ENCODE measurements around the gene NFAM1. TPM values are rescaled to one million over a fixed set of nuclear protein-coding genes. Genes with fewer than 3 reads are reported as not detected.

NFAM1 gene
- polyA plus RNA-seq, 4 donors, result 0.22 to 1.9 (median 0.98) TPM

DNA sequence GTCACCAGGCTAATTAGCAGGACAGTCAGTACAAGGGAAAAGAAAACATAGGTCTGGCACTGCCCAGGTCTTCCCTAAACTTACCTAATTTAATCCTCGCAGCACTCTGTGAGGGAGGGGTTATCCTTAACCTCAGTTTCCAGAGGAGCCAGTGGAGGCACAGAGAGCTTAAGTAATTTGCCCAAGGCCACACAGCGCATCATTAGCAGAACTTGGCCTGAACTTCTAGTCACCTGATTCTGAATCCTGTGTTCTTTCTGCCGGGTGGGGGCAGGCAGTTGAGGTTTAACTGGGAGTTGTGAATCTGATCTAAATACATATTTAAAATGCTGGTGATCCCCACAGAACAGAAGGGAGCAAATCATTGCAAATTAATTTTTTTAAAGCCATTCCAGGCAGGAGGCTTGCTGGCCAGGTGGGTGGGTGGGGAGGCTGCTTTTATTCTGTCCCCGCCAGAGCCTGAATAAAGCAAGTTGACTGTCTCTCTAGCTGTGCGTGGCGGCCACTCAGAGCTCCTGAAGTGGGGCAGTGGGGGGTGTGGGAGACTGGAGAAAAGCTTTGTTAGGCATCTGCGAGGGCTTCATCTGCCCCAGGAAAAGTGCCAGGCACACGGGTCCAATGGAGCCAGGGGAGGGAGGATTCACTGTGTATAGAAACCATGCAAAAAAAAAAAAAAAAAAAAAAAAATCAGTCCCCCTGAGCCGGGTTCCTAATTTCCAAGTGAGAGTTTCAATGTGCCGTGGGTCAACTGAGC, 66.1 kb downstream of the NFAM1 start:
- Histone ChIP-seq H3K9me3 (ENCODE audit: control insufficient read depth in 2 of 2, insufficient read depth in 1 of 2, low read depth in 1 of 2, low read length in 1 of 2) (no peaks in the 10 kb centered on the region), H3K27ac (ENCODE audit: low read depth in 1 of 3, low read length in 2 of 3) (no peak overlapping the region), H3K36me3 (ENCODE audit: control insufficient read depth in 3 of 3, insufficient read depth in 2 of 3, low read depth in 1 of 3, low read length in 3 of 3) (peaks cover 0 to 4% (median 0%) of the 10 kb centered on the region in 3 donors), H3K27me3 (ENCODE audit: control insufficient read depth in 3 of 3, insufficient read depth in 3 of 3, low read length in 3 of 3) (peaks cover 6 to 44% (median 8%) of the 10 kb centered on the region in 3 donors), H3K4me1 (ENCODE audit: control insufficient read depth in 3 of 3, insufficient read depth in 2 of 3, low read depth in 1 of 3, low read length in 2 of 3) (peaks cover 0 to 32% (median 0%) of the 10 kb centered on the region in 3 donors), H3K4me3 (ENCODE audit: low read depth in 1 of 3, low read length in 3 of 3) (no peak overlapping the region)
- FAIRE-seq (no peak), DNase-seq (no peak)
- 78 to 83% (median 81%) methylated on average over 9 to 10 of the region's 10 CpGs for WGBS, 3 donors

DNA sequence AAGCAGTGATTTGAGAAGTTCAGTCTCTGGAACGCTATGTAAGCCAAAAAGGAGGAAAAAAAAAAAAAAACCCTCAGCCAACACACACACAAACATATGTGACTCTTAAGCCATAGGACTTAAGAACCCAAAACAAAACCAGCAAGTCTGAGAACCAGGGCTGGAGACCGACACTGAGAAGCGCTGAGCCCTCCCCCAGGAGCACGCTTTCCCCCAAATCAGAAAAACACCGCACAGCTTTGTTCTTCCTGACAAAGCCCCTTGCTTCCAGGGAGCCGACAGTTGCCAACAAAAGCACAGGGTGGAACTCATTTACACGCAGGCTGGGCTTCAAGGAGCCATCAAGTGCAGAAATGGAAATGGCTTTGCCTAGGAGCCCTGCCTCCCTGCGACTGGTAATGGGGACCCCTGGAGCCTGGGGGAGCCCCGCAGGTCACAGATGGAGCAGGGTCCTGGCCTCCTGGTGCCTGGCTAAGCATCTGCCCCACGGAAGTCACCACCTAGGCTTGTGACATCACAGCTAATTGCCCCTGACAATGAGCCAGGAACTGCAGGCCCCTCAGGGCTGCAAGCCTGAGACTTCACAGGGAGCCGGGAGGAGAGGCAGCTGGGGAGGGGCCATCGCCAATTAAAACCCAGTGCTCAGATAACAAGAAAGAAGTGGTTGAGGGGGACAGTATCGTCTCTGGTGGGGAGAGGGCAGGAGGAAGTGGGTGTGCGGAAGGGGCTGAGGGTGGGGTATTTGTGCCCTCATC, 66.9 kb downstream of the NFAM1 start:
- peaks cover 0 to 4% (median 0%) of the 10 kb centered on the region in 3 donors for H3K36me3 ChIP-seq (ENCODE audit: control insufficient read depth in 3 of 3, insufficient read depth in 2 of 3, low read depth in 1 of 3, low read length in 3 of 3)
- DNase-seq, result no peak
- peak overlapping the region in 1 of 3 donors; percentile 44 for H3K27ac ChIP-seq (ENCODE audit: low read depth in 1 of 3, low read length in 2 of 3)
- H3K9me3 ChIP-seq (ENCODE audit: control insufficient read depth in 2 of 2, insufficient read depth in 1 of 2, low read depth in 1 of 2, low read length in 1 of 2), result no peaks in the 10 kb centered on the region
- no peak overlapping the region for H3K4me3 ChIP-seq (ENCODE audit: low read depth in 1 of 3, low read length in 3 of 3)
- no peak for FAIRE-seq
- WGBS, 3 donors, result 41 to 69% (median 55%) methylated on average over 14 of the region's 14 CpGs
- peaks cover 6 to 44% (median 8%) of the 10 kb centered on the region in 3 donors for H3K27me3 ChIP-seq (ENCODE audit: control insufficient read depth in 3 of 3, insufficient read depth in 3 of 3, low read length in 3 of 3)
- H3K4me1 ChIP-seq (ENCODE audit: control insufficient read depth in 3 of 3, insufficient read depth in 2 of 3, low read depth in 1 of 3, low read length in 2 of 3), result peaks cover 0 to 32% (median 0%) of the 10 kb centered on the region in 3 donors

DNA sequence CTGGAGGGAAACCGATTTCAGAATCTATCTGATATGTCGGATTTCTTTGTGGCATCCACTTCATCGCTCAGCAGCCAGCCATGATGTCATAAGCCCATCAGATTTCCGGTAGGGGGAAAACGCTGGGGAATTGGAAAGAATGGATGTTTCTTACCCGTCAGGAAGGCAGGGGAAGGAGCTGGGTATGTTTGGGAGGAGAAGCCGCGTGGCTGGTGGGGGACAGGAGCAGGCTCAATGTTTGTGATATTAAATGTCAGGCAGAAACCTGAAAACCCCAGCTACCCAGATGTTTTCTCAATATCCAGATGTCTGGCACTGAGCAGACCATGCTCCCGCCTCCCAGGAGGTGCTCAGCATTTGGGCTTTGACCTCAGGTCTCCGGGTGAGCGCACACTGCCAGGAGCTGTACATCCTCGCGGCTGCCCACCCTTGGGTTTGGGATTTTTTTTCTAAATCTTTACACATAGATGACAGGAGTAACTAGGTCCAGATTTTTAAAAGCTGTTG, 67.5 kb downstream of the NFAM1 start:
- DNase-seq (no peak), FAIRE-seq (no peak)
- Histone ChIP-seq H3K27me3 (ENCODE audit: control insufficient read depth in 3 of 3, insufficient read depth in 3 of 3, low read length in 3 of 3) (peaks cover 6 to 44% (median 8%) of the 10 kb centered on the region in 3 donors), H3K9me3 (ENCODE audit: control insufficient read depth in 2 of 2, insufficient read depth in 1 of 2, low read depth in 1 of 2, low read length in 1 of 2) (no peaks in the 10 kb centered on the region), H3K36me3 (ENCODE audit: control insufficient read depth in 3 of 3, insufficient read depth in 2 of 3, low read depth in 1 of 3, low read length in 3 of 3) (peaks cover 0 to 4% (median 0%) of the 10 kb centered on the region in 3 donors), H3K4me3 (ENCODE audit: low read depth in 1 of 3, low read length in 3 of 3) (no peak overlapping the region), H3K4me1 (ENCODE audit: control insufficient read depth in 3 of 3, insufficient read depth in 2 of 3, low read depth in 1 of 3, low read length in 2 of 3) (peaks cover 0 to 30% (median 0%) of the 10 kb centered on the region in 3 donors), H3K27ac (ENCODE audit: low read depth in 1 of 3, low read length in 2 of 3) (peak overlapping the region in 2 of 3 donors; percentile 27 to 44)
- WGBS, 3 donors, result 42 to 79% (median 76%) methylated on average over 13 of the region's 13 CpGs

DNA sequence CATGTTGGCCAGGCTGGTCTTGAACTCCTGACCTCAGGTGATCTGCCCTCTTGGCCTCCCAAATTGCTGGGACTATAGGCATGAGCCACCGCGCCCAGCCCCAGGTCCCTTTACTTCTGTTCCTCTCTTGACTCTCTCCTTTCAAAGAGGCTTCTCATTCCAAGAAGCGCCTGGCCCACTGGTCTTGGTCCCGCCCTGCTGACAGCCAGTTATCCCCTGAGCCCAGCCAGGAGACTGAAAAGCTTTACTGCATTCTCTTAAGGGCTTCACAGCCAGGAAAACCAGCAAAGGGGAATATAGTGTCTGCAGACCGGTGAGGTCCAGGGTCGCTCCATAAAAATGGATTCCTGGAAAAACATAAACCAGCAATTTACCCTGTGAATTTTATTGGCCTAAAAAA, 68.3 kb downstream of the NFAM1 start:
- 79 to 86% (median 84%) methylated on average over 6 of the region's 6 CpGs for WGBS, 3 donors
- no peaks in the 10 kb centered on the region for H3K9me3 ChIP-seq (ENCODE audit: control insufficient read depth in 2 of 2, insufficient read depth in 1 of 2, low read depth in 1 of 2, low read length in 1 of 2)
- DNase-seq (no peak), FAIRE-seq (no peak)
- peaks cover 6 to 43% (median 8%) of the 10 kb centered on the region in 3 donors for H3K27me3 ChIP-seq (ENCODE audit: control insufficient read depth in 3 of 3, insufficient read depth in 3 of 3, low read length in 3 of 3)
- peaks cover 0 to 27% (median 0%) of the 10 kb centered on the region in 3 donors for H3K4me1 ChIP-seq (ENCODE audit: control insufficient read depth in 3 of 3, insufficient read depth in 2 of 3, low read depth in 1 of 3, low read length in 2 of 3)
- H3K27ac ChIP-seq (ENCODE audit: low read depth in 1 of 3, low read length in 2 of 3), result no peak overlapping the region
- H3K36me3 ChIP-seq (ENCODE audit: control insufficient read depth in 3 of 3, insufficient read depth in 2 of 3, low read depth in 1 of 3, low read length in 3 of 3), result peaks cover 0 to 4% (median 0%) of the 10 kb centered on the region in 3 donors
- H3K4me3 ChIP-seq (ENCODE audit: low read depth in 1 of 3, low read length in 3 of 3), result no peak overlapping the region

DNA sequence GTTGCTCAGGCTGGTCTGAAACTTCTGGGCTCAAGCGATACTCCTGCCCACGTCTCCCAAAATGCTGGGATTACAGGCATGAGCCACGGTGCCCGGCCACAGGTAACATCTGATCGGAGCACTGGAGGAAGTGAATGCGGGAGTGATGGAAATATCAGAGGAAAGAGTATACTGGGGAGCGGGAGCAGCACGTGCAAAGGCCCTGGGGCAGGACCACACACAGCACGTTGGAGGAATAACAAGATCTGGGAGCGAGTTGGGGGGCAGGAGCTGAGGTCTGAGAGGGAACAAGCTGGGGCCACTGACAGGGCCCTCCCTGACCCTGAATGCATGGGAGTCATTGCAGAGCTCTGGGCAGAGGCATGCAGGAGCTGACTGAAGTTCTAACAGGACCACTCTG, 70.7 kb downstream of the NFAM1 start:
- no peak for FAIRE-seq
- DNase-seq, result no peak
- Histone ChIP-seq H3K36me3 (ENCODE audit: control insufficient read depth in 3 of 3, insufficient read depth in 2 of 3, low read depth in 1 of 3, low read length in 3 of 3) (peaks cover 0 to 4% (median 0%) of the 10 kb centered on the region in 3 donors), H3K4me3 (ENCODE audit: low read depth in 1 of 3, low read length in 3 of 3) (no peak overlapping the region), H3K27ac (ENCODE audit: low read depth in 1 of 3, low read length in 2 of 3) (no peak overlapping the region), H3K9me3 (ENCODE audit: control insufficient read depth in 2 of 2, insufficient read depth in 1 of 2, low read depth in 1 of 2, low read length in 1 of 2) (no peaks in the 10 kb centered on the region), H3K27me3 (ENCODE audit: control insufficient read depth in 3 of 3, insufficient read depth in 3 of 3, low read length in 3 of 3) (peaks cover 0 to 19% (median 0%) of the 10 kb centered on the region in 3 donors), H3K4me1 (ENCODE audit: control insufficient read depth in 3 of 3, insufficient read depth in 2 of 3, low read depth in 1 of 3, low read length in 2 of 3) (peaks cover 0 to 17% (median 0%) of the 10 kb centered on the region in 3 donors)
- WGBS, 3 donors, result 93 to 96% (median 95%) methylated on average over 10 of the region's 10 CpGs

DNA sequence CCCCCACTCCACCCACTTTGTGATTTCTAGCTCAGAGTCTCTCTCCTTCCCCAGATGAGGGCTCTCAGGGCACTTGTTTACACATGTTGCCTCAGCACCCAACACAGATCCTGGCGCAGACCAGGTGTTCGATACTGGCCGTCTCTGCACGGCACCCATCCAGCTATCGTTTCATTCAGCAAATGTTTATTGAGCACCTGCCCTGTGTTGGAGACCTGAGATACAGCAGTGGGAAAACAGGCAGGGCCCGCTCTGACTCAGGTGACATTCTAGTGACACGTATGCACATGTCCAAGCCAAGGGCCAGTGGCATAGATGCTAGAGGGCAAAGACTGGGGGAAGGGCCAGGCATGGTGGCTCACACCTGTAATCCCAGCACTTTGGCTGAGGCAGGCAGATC, 71.9 kb downstream of the NFAM1 start:
- WGBS, 3 donors, result 23 to 72% (median 54%) methylated on average over 7 of the region's 7 CpGs
- H3K9me3 ChIP-seq (ENCODE audit: control insufficient read depth in 2 of 2, insufficient read depth in 1 of 2, low read depth in 1 of 2, low read length in 1 of 2), result no peaks in the 10 kb centered on the region
- H3K27me3 ChIP-seq (ENCODE audit: control insufficient read depth in 3 of 3, insufficient read depth in 3 of 3, low read length in 3 of 3), result peaks cover 0 to 7% (median 0%) of the 10 kb centered on the region in 3 donors
- H3K36me3 ChIP-seq (ENCODE audit: control insufficient read depth in 3 of 3, insufficient read depth in 2 of 3, low read depth in 1 of 3, low read length in 3 of 3), result peaks cover 0 to 4% (median 0%) of the 10 kb centered on the region in 3 donors
- FAIRE-seq, result no peak
- H3K27ac ChIP-seq (ENCODE audit: low read depth in 1 of 3, low read length in 2 of 3), result no peak overlapping the region
- DNase-seq, result no peak
- no peak overlapping the region for H3K4me3 ChIP-seq (ENCODE audit: low read depth in 1 of 3, low read length in 3 of 3)
- peaks cover 0 to 12% (median 0%) of the 10 kb centered on the region in 3 donors for H3K4me1 ChIP-seq (ENCODE audit: control insufficient read depth in 3 of 3, insufficient read depth in 2 of 3, low read depth in 1 of 3, low read length in 2 of 3)

DNA sequence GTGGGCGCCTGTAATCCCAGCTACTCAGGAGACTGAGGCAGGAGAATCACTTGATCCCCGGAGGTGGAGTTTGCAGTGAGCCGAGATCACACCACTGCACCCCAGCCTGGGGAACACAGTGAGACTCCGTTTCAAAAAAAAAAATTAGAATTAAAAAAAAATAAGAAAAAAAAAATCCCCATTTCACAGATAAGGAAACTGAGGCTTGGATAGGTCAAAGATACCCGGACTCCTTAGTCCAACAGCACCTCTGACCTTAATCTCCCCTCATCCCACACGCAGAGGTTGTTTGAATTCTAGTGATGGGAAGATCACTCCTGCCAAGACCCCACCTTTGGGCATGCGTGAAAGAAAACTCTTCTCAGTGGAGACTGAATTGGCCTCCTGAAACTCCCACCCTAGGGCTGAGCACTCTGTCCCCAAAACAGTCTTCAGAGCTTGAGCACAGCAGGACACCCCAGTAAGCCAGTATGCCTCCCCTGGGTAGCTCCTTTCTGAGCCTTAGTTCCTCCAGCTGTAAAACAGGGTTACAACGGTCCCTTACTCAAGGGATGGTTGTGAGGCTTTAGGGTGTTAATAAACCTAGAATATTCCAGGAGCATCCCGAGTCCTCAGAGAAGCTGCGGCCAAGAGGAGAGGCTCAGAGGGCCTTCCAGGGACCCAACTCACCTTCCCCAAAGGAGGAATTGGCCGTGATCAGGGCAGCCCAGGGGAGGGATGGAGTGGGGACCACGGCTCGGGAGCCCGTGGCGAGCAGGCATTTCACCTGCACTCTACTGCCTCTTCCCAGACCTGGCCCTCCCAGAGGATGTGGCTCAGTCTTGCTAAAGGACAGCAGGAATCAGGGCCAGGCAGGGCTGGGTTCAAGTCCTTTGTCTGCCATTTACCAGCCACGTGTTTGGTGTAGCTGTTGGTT, 73.3 kb downstream of the NFAM1 start:
- Histone ChIP-seq H3K9me3 (ENCODE audit: control insufficient read depth in 2 of 2, insufficient read depth in 1 of 2, low read depth in 1 of 2, low read length in 1 of 2) (no peaks in the 10 kb centered on the region), H3K27me3 (ENCODE audit: control insufficient read depth in 3 of 3, insufficient read depth in 3 of 3, low read length in 3 of 3) (no peaks in the 10 kb centered on the region), H3K4me3 (ENCODE audit: low read depth in 1 of 3, low read length in 3 of 3) (no peak overlapping the region), H3K27ac (ENCODE audit: low read depth in 1 of 3, low read length in 2 of 3) (no peak overlapping the region), H3K36me3 (ENCODE audit: control insufficient read depth in 3 of 3, insufficient read depth in 2 of 3, low read depth in 1 of 3, low read length in 3 of 3) (peaks cover 0 to 4% (median 0%) of the 10 kb centered on the region in 3 donors), H3K4me1 (ENCODE audit: control insufficient read depth in 3 of 3, insufficient read depth in 2 of 3, low read depth in 1 of 3, low read length in 2 of 3) (peaks cover 0 to under 1% (median 0%) of the 10 kb centered on the region in 3 donors)
- FAIRE-seq (no peak), DNase-seq (no peak)
- 80 to 83% (median 82%) methylated on average over 16 of the region's 16 CpGs for WGBS, 3 donors

All from small intestine (tissue), 7 donors.